Activated T-helper 2 cell treated with anti-CD3 and anti-CD28 coated beads, Interferon-gamma antibody, Interleukin-2, Interleukin-4, amounts not matched to agents 10 μg/mL and 5 μg/mL and 100 μg/mL, durations not matched to agents 14 hours and 24 hours and 36 hours (primary cell): ENCODE measurements around the gene NGEF. TPM values are rescaled to one million over a fixed set of nuclear protein-coding genes. Genes with fewer than 3 reads are reported as not detected.
"Not testable (repeated sequence)": the region's sequence is repeated elsewhere in the genome, so short reads cannot be mapped to it uniquely, and the experiment has no call there.

Source experiments
- DNase-seq: peaks from one replicate; pipeline ENCODE4 v3.0.0; 2021; ENCODE audit warnings: low spot score
- H3K27ac Mint-ChIP-seq: one replicate; pipeline ENCODE4 v1.8.0; 2021; ENCODE audit warnings: mixed read lengths
- H3K27me3 Mint-ChIP-seq: one replicate; pipeline ENCODE4 v1.8.0; 2021; ENCODE audit warnings: low read depth, mixed read lengths
- H3K36me3 Mint-ChIP-seq: one replicate; pipeline ENCODE4 v1.8.0; 2021; ENCODE audit warnings: low read depth, mixed read lengths
- H3K4me1 Mint-ChIP-seq: one replicate; pipeline ENCODE4 v1.8.0; 2021; ENCODE audit warnings: low read depth, mixed read lengths
- H3K4me3 Mint-ChIP-seq: one replicate; pipeline ENCODE4 v1.8.0; 2021; ENCODE audit warnings: low read depth, mild to moderate bottlenecking, moderate library complexity, mixed read lengths
- H3K9me3 Mint-ChIP-seq: one replicate; pipeline ENCODE4 v1.8.0; 2021; ENCODE audit warnings: mixed read lengths
- intact Hi-C: fragments of 100-400 bp; cut with micrococcal nuclease; formaldehyde crosslinking; loops from one replicate; pipeline ENCODE4 v1.15.1; 2023
- total RNA-seq: library from RNA; stranded (reverse); gene quantifications from 2 replicates; pipeline ENCODE4 v1.2.3, GENCODE V29; 2022

Gene NGEF
- total RNA-seq, 1 donor from 2014 or later, result 2.5 TPM

DNA sequence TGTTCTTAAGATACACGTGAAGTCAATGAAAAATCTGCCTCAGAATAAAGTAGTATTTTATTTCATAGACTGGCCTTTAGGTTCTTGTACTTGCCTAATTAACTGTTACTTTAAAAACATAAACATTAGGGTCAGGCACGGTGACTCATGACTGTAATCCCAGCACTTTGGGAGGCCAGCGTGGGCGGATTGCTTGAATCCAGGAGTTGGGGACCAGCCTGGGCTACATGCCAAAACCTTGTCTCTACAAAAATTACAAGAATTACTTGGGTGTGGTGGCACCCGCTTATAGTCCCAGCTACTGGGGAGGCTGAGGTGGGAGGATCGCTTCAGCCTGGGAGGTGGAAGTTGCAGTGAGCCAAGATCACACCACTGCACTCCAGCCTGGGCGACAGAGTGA, 159.0 kb downstream of the NGEF start:
- peaks cover 2% of the 10 kb centered on the region for H3K4me1 Mint-ChIP-seq
- no peaks in the 10 kb centered on the region for H3K27me3 Mint-ChIP-seq
- H3K27ac Mint-ChIP-seq, result no peak overlapping the region
- no peak for DNase-seq
- H3K9me3 Mint-ChIP-seq, result no peaks in the 10 kb centered on the region
- intact Hi-C loops, result loop anchor here (5.0 kb wide), 1 partner anchor 92 kb away; no protein-coding TSS in a partner anchor
- peaks cover 66% of the 10 kb centered on the region for H3K36me3 Mint-ChIP-seq
- H3K4me3 Mint-ChIP-seq, result no peak overlapping the region

DNA sequence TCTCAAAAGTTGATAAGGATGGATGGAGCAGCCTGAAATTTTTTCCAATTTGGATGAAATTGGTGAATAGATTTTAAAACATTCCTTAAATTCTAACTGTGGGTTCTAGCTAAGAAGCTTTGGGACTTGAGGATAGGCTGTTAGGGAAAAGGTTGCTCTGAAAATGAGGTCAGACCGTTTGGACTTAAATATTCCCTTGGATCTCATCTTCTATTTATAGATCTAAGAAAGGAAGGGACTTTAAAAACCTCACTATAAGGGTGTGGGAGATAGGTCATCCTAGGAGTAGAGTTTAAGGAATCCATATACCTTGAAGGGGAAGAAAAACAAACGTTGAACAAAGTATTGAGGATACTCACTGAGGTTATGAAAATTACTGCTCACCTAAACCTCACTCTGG, 160.4 kb downstream of the NGEF start:
- peaks cover 66% of the 10 kb centered on the region for H3K36me3 Mint-ChIP-seq

DNA sequence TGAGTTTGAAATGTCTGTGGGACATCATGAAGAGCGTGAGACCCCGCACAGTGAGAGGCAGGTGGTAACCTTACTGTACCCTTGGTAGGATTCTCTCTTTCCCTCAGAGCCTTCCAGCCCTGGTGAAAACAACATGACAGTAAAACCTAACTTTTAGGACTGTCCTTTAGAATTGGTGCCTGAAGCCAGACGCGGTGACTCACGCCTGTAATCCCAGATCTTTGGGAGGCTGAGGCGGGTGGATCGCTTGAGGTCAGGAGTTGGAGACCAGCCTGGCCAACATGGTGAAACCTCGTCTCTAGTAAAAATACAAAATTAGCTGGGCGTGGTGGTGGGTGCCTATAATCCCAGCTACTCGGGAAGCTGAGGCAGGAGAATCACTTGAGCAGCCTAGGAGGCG, 161.0 kb downstream of the NGEF start:
- DNase-seq, H3K4me1 Mint-ChIP-seq, H3K27me3 Mint-ChIP-seq, H3K4me3 Mint-ChIP-seq, H3K9me3 Mint-ChIP-seq, H3K27ac Mint-ChIP-seq: not testable (repeated sequence)
- H3K36me3 Mint-ChIP-seq, result peaks cover 63% of the 10 kb centered on the region
- intact Hi-C loops, result loop anchor here (2.0 to 5.0 kb wide), 2 partner anchors 90 to 203 kb away; no protein-coding TSS in a partner anchor

More for the DNA sequence above, 160.4 kb downstream of the NGEF start:
- H3K27me3 Mint-ChIP-seq, result no peaks in the 10 kb centered on the region
- H3K4me3 Mint-ChIP-seq, result no peak overlapping the region
- H3K4me1 Mint-ChIP-seq, result peaks cover 2% of the 10 kb centered on the region
- H3K27ac Mint-ChIP-seq, result no peak overlapping the region
- intact Hi-C loops, result loop anchor here (2.0 to 5.0 kb wide), 2 partner anchors 90 to 202 kb away; no protein-coding TSS in a partner anchor
- no peaks in the 10 kb centered on the region for H3K9me3 Mint-ChIP-seq
- no peak for DNase-seq

DNA sequence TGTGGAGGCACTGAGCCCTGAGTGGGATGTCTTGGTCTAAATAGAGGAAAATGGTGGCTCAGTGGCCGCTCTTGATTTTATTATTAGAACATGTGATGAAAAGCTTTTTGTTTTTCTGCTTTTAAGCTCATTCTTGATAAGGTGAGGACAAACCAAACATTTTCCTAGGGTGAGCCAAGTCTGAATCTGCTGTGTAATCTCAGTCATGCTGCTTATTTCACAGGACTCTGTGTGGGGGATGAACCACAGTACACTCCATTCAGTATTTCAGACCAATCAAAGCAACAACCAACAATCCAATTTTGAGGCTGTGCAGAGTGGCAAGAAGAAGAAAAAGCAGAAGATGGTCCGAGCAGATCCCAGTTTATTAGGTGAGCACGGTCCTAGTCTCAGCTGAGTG, 163.0 kb downstream of the NGEF start:
- DNase-seq, result no peak
- Mint-ChIP-seq H3K36me3 (peaks cover 61% of the 10 kb centered on the region), H3K27ac (no peak overlapping the region), H3K4me3 (no peak overlapping the region), H3K9me3 (no peaks in the 10 kb centered on the region), H3K27me3 (no peaks in the 10 kb centered on the region), H3K4me1 (peaks cover 2% of the 10 kb centered on the region)
- intact Hi-C loops, result loop anchor here (5.0 kb wide), 1 partner anchor 88 kb away; no protein-coding TSS in a partner anchor

DNA sequence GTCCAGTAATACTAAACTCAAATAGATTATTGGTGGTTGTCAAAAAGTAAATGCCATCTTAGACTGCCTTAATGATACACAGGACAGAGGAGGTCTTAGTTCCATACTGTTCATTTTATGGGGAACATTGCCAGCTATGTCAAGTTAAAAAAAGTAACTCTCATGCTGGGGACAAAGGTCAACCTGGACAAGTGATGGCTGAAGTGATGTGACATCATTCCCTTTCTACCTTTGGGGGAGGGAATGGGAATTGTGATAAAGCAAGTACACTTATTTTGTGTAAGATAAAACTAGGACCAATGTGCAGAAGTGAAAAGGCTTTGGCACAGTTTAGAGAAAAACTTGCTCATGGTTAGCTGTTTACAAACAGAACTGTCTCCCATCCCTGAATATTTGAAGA, 167.0 kb downstream of the NGEF start:
- no peak overlapping the region for H3K4me3 Mint-ChIP-seq
- no peaks in the 10 kb centered on the region for H3K27me3 Mint-ChIP-seq
- no peaks in the 10 kb centered on the region for H3K9me3 Mint-ChIP-seq
- intact Hi-C loops, result no loop called here
- H3K36me3 Mint-ChIP-seq, result peaks cover 73% of the 10 kb centered on the region
- H3K4me1 Mint-ChIP-seq, result no peaks in the 10 kb centered on the region
- no peak overlapping the region for H3K27ac Mint-ChIP-seq
- no peak for DNase-seq

DNA sequence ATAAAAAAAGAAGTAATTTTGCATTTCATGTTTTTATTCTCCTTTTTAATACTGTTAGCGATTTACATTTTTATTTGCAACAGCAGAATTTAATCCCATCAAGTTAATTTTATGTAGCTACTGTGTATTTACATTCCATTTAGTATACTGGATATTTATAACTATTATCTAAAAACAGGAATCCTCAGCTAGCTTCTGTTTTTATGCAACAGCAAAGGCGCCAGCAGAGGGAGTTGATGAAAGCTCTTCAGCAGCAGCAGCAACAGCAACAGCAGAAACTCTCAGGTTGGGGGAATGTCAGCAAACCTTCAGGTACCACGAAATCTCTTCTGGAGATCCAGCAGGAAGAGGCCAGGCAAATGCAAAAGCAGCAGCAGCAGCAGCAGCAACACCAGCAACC, 169.2 kb downstream of the NGEF start:
- Mint-ChIP-seq H3K27ac (no peak overlapping the region), H3K36me3 (peaks cover 75% of the 10 kb centered on the region), H3K27me3 (no peaks in the 10 kb centered on the region), H3K4me3 (no peak overlapping the region), H3K4me1 (peaks cover 12% of the 10 kb centered on the region), H3K9me3 (no peaks in the 10 kb centered on the region)
- no peak for DNase-seq
- intact Hi-C loops, result no loop called here

DNA sequence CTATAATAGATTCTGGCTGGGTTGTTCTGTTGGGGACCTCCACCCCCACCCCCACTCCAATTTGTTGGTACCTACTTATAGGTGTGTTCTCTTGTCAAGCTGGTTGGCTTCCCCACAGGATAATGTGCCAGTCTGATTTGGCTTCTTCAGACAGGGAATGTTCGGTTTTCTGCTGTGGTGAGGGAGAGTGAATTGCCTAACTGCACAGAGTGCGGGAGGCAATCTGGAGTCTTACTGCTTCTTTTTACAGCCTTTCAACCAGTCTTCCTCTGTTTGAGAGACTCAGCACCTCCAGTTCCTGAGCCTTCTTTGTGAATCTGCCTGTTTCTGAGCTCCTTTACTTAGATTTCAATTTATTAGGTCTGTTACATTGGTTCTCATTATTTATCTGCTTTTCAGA, 170.4 kb downstream of the NGEF start:
- Mint-ChIP-seq H3K27ac (no peak overlapping the region), H3K9me3 (no peaks in the 10 kb centered on the region), H3K4me1 (peaks cover 24% of the 10 kb centered on the region), H3K4me3 (no peak overlapping the region), H3K36me3 (peaks cover 70% of the 10 kb centered on the region), H3K27me3 (no peaks in the 10 kb centered on the region)
- no peak for DNase-seq
- intact Hi-C loops, result no loop called here

DNA sequence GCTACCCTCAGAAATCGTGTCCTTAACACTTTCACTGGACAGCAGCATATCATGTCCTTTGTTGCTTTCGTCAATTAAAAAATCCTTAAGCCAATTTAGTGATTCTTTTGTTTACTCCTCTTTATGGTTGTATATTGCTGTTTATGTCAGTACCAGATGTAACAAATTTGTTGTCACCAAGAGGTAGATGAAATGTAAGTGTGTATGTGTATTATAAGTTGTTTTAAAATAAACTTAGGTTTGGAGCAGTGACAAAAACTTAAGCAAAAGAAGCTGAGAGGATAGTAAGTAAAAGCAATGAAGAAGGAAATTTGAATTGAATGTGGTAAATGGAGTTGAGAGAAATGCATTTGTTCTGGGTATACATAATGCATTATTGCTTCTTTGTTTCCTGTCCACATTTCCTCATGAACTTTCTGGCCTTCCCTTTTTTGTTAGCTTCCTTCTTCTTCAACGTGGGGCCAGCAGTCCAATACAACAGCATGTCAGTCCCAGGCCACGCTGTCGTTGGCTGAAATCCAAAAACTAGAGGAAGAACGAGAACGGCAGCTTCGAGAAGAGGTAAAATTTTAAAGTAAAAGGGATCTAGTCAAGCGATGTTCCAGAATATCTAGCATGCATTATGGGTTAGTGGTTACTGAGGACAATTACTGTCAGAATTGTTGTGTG, 173.5 kb downstream of the NGEF start:
- Mint-ChIP-seq H3K4me3 (no peak overlapping the region), H3K27ac (peak overlapping the region; percentile 67), H3K27me3 (no peaks in the 10 kb centered on the region), H3K36me3 (peaks cover 70% of the 10 kb centered on the region), H3K9me3 (no peaks in the 10 kb centered on the region), H3K4me1 (peaks cover 32% of the 10 kb centered on the region)
- intact Hi-C loops, result loop anchor here (5.0 kb wide), 2 partner anchors 232 to 413 kb away; partner anchors contain the start of gene ATG16L1
- DNase-seq, result no peak

DNA sequence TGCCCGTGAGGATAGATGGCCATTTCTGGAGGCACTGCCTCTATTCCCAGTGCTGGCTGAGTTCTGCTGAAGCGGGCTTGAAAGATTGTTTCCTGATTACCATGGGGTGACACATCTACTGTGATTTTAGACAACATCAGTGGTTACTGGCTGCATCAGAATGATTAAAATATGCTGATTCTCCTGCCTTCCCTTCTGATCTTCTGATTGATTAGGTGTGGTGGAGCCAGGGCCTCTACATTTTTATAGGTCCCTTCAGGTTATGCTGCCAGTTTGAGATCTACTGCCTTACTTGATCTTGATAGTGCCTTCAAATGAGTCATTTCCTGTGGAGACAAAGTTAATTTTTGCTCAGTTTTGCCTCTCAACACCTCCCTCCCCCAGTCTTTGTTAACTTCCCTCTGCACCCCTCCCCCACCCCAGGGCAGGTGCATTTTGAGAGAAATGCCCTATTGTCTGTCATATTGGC, 174.6 kb downstream of the NGEF start:
- peaks cover 34% of the 10 kb centered on the region for H3K4me1 Mint-ChIP-seq
- H3K27ac Mint-ChIP-seq, result peak overlapping the region; percentile 72
- no peaks in the 10 kb centered on the region for H3K9me3 Mint-ChIP-seq
- H3K27me3 Mint-ChIP-seq, result no peaks in the 10 kb centered on the region
- peaks cover 70% of the 10 kb centered on the region for H3K36me3 Mint-ChIP-seq
- peak; percentile 46 for DNase-seq
- intact Hi-C loops, result loop anchor here (1.0 to 5.0 kb wide), 3 partner anchors 57 to 414 kb away; partner anchors contain the start of gene ATG16L1
- peak overlapping the region; percentile 4 for H3K4me3 Mint-ChIP-seq

DNA sequence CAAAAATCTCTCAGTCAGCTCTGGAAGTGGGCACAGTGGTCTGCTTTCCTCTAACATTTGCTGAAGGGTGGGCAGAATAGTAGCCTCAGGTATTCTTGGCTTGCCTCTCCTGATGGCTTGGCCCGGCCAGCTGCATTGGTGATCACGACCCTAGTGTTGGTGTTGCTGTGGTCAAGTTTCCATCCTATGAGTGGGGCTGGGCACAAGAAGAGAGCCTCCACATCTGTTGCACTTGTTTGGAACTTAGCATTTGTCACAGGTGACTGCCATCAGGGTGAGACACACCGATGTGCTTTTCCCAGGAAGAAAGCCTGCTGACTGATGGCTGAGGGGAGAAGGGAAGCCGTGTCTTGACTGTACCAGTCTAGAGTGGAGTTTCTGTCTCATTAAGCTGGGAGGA, 176.1 kb downstream of the NGEF start:
- DNase-seq, result no peak
- H3K27ac Mint-ChIP-seq, result peak overlapping the region; percentile 82
- peaks cover 38% of the 10 kb centered on the region for H3K4me1 Mint-ChIP-seq
- no peaks in the 10 kb centered on the region for H3K27me3 Mint-ChIP-seq
- peak overlapping the region; percentile 23 for H3K4me3 Mint-ChIP-seq
- no peaks in the 10 kb centered on the region for H3K9me3 Mint-ChIP-seq
- H3K36me3 Mint-ChIP-seq, result peaks cover 70% of the 10 kb centered on the region
- intact Hi-C loops, result loop anchor here (5.0 kb wide), 2 partner anchors 230 to 415 kb away; partner anchors contain the start of gene ATG16L1

DNA sequence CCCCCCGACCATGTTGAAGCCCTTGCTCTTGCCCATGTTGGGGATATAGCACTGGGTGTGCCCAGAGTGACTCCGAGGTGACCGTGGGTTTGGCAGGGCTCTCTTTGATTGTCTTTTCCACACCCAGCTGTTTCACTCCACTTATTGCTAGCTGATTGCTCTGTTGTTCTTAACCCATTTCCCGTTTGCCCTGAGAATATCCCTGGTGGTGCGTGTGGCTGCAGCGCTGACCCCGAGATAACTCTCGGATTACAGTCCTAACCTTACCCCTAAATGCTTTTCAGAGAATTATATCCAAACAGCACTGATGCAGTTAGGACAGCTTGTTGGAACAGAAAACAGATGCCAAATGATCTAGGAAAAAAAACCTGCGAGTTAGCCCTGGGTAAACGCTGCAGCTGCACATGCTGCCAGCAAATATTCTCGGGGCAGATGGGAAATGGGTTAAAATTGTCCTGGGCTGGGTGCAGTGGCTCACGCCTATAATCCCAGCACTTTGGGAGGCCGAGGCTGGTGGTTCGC, 177.3 kb downstream of the NGEF start:
- intact Hi-C loops, result loop anchor here (5.0 kb wide), 2 partner anchors 228 to 417 kb away; partner anchors contain the start of gene ATG16L1
- H3K4me1 Mint-ChIP-seq, result peaks cover 38% of the 10 kb centered on the region
- peaks cover 73% of the 10 kb centered on the region for H3K36me3 Mint-ChIP-seq
- no peak overlapping the region for H3K4me3 Mint-ChIP-seq
- no peaks in the 10 kb centered on the region for H3K27me3 Mint-ChIP-seq
- no peaks in the 10 kb centered on the region for H3K9me3 Mint-ChIP-seq
- no peak for DNase-seq
- no peak overlapping the region for H3K27ac Mint-ChIP-seq

DNA sequence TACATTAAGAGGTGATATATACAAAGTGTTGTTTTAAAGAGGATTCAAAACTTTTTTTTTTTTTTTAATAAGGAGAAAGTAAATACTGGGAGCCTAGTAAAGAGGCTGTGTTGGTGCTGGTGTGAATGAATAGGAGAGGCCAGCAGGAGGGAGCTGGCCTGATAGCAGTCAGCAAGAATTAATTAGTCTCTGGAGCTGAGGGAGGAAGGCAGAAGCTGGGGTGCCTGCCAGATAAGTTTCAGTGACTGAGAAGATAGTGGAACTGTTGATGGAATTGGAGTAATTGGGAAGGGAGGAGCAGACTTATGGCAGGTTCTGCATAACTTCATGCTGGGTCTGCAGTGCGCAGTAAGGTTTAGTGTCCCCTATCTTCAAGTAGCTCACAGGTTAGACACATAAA, 179.2 kb downstream of the NGEF start:
- no peak overlapping the region for H3K27ac Mint-ChIP-seq
- intact Hi-C loops, result no loop called here
- peaks cover 66% of the 10 kb centered on the region for H3K36me3 Mint-ChIP-seq
- no peak for DNase-seq
- H3K4me1 Mint-ChIP-seq, result peaks cover 26% of the 10 kb centered on the region
- H3K27me3 Mint-ChIP-seq, result no peaks in the 10 kb centered on the region
- H3K9me3 Mint-ChIP-seq, result no peaks in the 10 kb centered on the region
- H3K4me3 Mint-ChIP-seq, result no peak overlapping the region

DNA sequence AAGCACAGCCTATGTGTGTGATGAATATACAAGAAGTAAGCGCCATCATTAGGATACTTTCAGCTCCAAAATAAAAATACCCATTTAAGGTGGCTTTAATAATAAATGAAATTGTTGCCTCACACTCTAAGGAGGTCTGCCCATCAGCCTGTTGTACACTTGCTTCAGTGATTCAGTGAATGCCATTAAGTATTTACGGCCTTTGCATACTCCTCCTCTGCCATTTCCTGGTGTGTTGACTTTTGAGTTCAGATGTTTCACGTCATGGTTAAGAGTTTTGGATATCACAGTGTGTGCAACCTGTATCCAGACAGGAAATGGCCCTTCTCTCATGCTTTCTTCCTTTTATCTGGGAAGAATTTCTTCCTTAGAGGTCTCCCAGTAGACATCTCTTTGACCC, 181.6 kb downstream of the NGEF start:
- no peak overlapping the region for H3K4me3 Mint-ChIP-seq
- peaks cover 15% of the 10 kb centered on the region for H3K4me1 Mint-ChIP-seq
- no peak overlapping the region for H3K27ac Mint-ChIP-seq
- intact Hi-C loops, result no loop called here
- no peak for DNase-seq
- H3K36me3 Mint-ChIP-seq, result peaks cover 68% of the 10 kb centered on the region
- H3K27me3 Mint-ChIP-seq, result no peaks in the 10 kb centered on the region
- H3K9me3 Mint-ChIP-seq, result no peaks in the 10 kb centered on the region
